ENCODE measurements around the gene CCDC86. TPM values are rescaled to one million over a fixed set of nuclear protein-coding genes. Genes with fewer than 3 reads are reported as not detected.

The CCDC86 gene
- total and polyA plus RNA-seq, 9 of the 15 experiments (the other 6 are each of a cell fraction or from before 2014, with no cell fraction given): 4.6 to 102 (median 25.2) TPM

GRCh38 chr11:60895687-60896086, 53.8 kb downstream of the CCDC86 start (continued):
- TF ChIP-seq FOXP1 (CRISPR knock-in tag; IDR thresholded peaks at IDR 0.05): no peak

- BruUV-seq (replicated peaks): no TSS peak
- WGBS (ENCODE audit: insufficient coverage, low coverage, missing lambda C conversion rate): 98% methylated on average over 4 of the region's 4 CpGs
- DNase-seq (ENCODE audit: extremely low read depth in 1 of 4, low spot score in 3 of 4) (no peak), ATAC-seq (no peak), FAIRE-seq (no peak)
- Histone ChIP-seq H3K27me3 (ENCODE audit: control insufficient read depth in 2 of 2, insufficient read depth in 2 of 2, low read length in 2 of 2) (no peaks in the 10 kb centered on the region), H3K79me2 (ENCODE audit: control insufficient read depth, insufficient read depth, low read length) (peaks cover 4% of the 10 kb centered on the region), H3K9me3 (replicated peaks; ENCODE audit: control insufficient read depth, insufficient read depth, low read depth, low read length) (no peaks in the 10 kb centered on the region), H3K4me1 (replicated peaks in 1 of 2; ENCODE audit: control insufficient read depth in 2 of 2, insufficient read depth in 2 of 2, low read length in 2 of 2) (peaks cover 0 to 3% of the 10 kb centered on the region in 2 experiments; a peak in 1 of 5 replicates), H3K27ac (ENCODE audit: extremely low read depth, low read depth, low read length) (no peak overlapping the region), H2AFZ (ENCODE audit: low read depth, low read length) (no peak overlapping the region), H3K4me3 (no peak overlapping the region), H3K36me3 (ENCODE audit: control insufficient read depth, insufficient read depth, low read length) (peaks cover 97% of the 10 kb centered on the region), H3K9me1 (ENCODE audit: control insufficient read depth, insufficient read depth, low read length) (no peaks in the 10 kb centered on the region), H3K4me2 (ENCODE audit: insufficient read depth, low read length) (no peak overlapping the region), H4K20me1 (replicated peaks; ENCODE audit: control insufficient read depth, insufficient read depth, low read length) (peaks cover 6% of the 10 kb centered on the region; the same call in 1 of the 2 replicates), H3K9ac (ENCODE audit: insufficient read depth in 1 of 2, low read depth in 2 of 2, low read length in 2 of 2) (no peak overlapping the region)
- intact Hi-C loops (cut with micrococcal nuclease) (no loop called here), in situ Hi-C loops (cut with MboI) (loop anchor here (5.0 kb wide), 1 partner anchor 120 kb away; no protein-coding TSS in a partner anchor)
- CTCF ChIA-PET (ENCODE audit: low intra/inter-chr PET ratio): no interaction called here
- POLR2A ChIA-PET: interaction anchor here (1.2 kb wide), 1 partner anchor 10 kb away, joined by 3 read pairs; no protein-coding TSS in a partner anchor
- TF ChIP-seq ARID2 (IDR thresholded peaks at IDR 0.05): no peak
- TF ChIP-seq ZNF436 (CRISPR knock-in tag; IDR thresholded peaks at IDR 0.05): no peak
- no peak for TF ChIP-seq ZNF584 (CRISPR knock-in tag; IDR thresholded peaks at IDR 0.05; ENCODE audit: low read depth)
- TF ChIP-seq E2F3 (CRISPR knock-in tag; IDR thresholded peaks at IDR 0.05): no peak
- TF ChIP-seq AFF4 (CRISPR knock-in tag; IDR thresholded peaks at IDR 0.05): no peak
- no peak for TF ChIP-seq MAX (CRISPR knock-in tag; IDR thresholded peaks at IDR 0.05)
- no peak for TF ChIP-seq ZC3H8 (IDR thresholded peaks at IDR 0.05)
- no peak for TF ChIP-seq ZNF23 (CRISPR knock-in tag; IDR thresholded peaks at IDR 0.05)
- no peak for TF ChIP-seq YY1 (IDR thresholded peaks at IDR 0.05; ENCODE audit: borderline replicate concordance in 1 of 3, control insufficient read depth in 1 of 3, extremely low read depth in 1 of 3, insufficient read depth in 3 of 3, insufficient read length in 1 of 3, insufficient replicate concordance in 2 of 3, low read depth in 1 of 3, low read length in 2 of 3)
- TF ChIP-seq ELF4 (CRISPR knock-in tag; IDR thresholded peaks at IDR 0.05): no peak
- no peak for TF ChIP-seq ZNF518B (CRISPR knock-in tag; IDR thresholded peaks at IDR 0.05)
- no peak for TF ChIP-seq EP300 (IDR thresholded peaks at IDR 0.05; ENCODE audit: low read length)
- TF ChIP-seq TCF3 (CRISPR knock-in tag; IDR thresholded peaks at IDR 0.05): no peak
- no peak for TF ChIP-seq ZNF668 (CRISPR knock-in tag; IDR thresholded peaks at IDR 0.05)
These were observed 55.6 kb downstream of the CCDC86 start for GRCh38 chr11:60897496-60897895.
